ENCODE measurements around the gene GJA4.

- TF ChIP-seq GATA2 (IDR thresholded peaks at IDR 0.05; ENCODE audit: low read depth, low read length) (no peak), GATA3 (IDR thresholded peaks at IDR 0.05; ENCODE audit: low read depth, low read length) (no peak)
Observed at GRCh38 chr1:34755961-34756360, 36.8 kb upstream of the GJA4 start.

Data from SH-SY5Y (cell line).